22Rv1 (cell line): Measurements from ENCODE around the gene PCGF5.

Source experiments
- H3K27ac ChIP-seq: fragments of 450-650 bp; 2 replicates; pipeline ENCODE4 v1.5.1; 2017
- CTCF ChIP-seq: fragments of 450-650 bp; IDR thresholded peaks from 2 replicates; pipeline ENCODE4 v1.5.1; 2017; ENCODE audit warnings: mild to moderate bottlenecking
- ZFX ChIP-seq: fragments of 450-650 bp; IDR thresholded peaks from 2 replicates; pipeline ENCODE4 v1.6.1; 2017; ENCODE audit warnings: antibody characterized with exemption, borderline replicate concordance

PCGF5 gene

GRCh38 chr10:91286572-91286971, 66.1 kb downstream of the PCGF5 start:
- no peak overlapping the region for H3K27ac ChIP-seq
- TF ChIP-seq ZFX (no peak), CTCF (no peak)

- TF ChIP-seq ZFX (no peak), CTCF (no peak)
- H3K27ac ChIP-seq = no peak overlapping the region
Measured at GRCh38 chr10:91287276-91287675, 66.8 kb downstream of the PCGF5 start.

GRCh38 chr10:91287912-91288311, 67.4 kb downstream of the PCGF5 start:
- TF ChIP-seq ZFX (no peak), CTCF (no peak)
- no peak overlapping the region for H3K27ac ChIP-seq

- TF ChIP-seq ZFX (no peak), CTCF (no peak)
Measured at GRCh38 chr10:91289305-91289704, 68.8 kb downstream of the PCGF5 start.

GRCh38 chr10:91290607-91291006, 70.1 kb downstream of the PCGF5 start:
- no peak overlapping the region for H3K27ac ChIP-seq
- TF ChIP-seq ZFX (no peak), CTCF (no peak)

More at GRCh38 chr10:91289305-91289704, 68.8 kb downstream of the PCGF5 start:
- no peak overlapping the region for H3K27ac ChIP-seq

- TF ChIP-seq CTCF (no peak), ZFX (no peak)
- no peak overlapping the region for H3K27ac ChIP-seq
Measured at GRCh38 chr10:91294134-91294906, 73.9 kb downstream of the PCGF5 start.

- no peak for TF ChIP-seq ZFX
- no peak for TF ChIP-seq CTCF
- no peak overlapping the region for H3K27ac ChIP-seq
Measured at GRCh38 chr10:91295346-91295745, 74.9 kb downstream of the PCGF5 start.
